ENCODE data around the gene IMPA2.

- TF ChIP-seq CTCF (optimal IDR thresholded peaks at IDR 0.05 in 1 of 3, IDR thresholded peaks at IDR 0.05 in 1 of 3, conservative IDR thresholded peaks at IDR 0.05 in 1 of 3; ENCODE audit: extremely low read depth in 1 of 3, insufficient read depth in 2 of 3, low read length in 3 of 3) (no peak), EZH2 (IDR thresholded peaks at IDR 0.05; ENCODE audit: low read length) (no peak)
These were observed 32.3 kb upstream of the IMPA2 start for GRCh38 chr18:11948852-11949523.

Data from keratinocyte (primary cell).